ENCODE data around the gene SPTBN4.
"Not testable (repeated sequence)": the region's sequence is repeated elsewhere in the genome, so short reads cannot be mapped to it uniquely, and the experiment has no call there.

SPTBN4 gene

DNA sequence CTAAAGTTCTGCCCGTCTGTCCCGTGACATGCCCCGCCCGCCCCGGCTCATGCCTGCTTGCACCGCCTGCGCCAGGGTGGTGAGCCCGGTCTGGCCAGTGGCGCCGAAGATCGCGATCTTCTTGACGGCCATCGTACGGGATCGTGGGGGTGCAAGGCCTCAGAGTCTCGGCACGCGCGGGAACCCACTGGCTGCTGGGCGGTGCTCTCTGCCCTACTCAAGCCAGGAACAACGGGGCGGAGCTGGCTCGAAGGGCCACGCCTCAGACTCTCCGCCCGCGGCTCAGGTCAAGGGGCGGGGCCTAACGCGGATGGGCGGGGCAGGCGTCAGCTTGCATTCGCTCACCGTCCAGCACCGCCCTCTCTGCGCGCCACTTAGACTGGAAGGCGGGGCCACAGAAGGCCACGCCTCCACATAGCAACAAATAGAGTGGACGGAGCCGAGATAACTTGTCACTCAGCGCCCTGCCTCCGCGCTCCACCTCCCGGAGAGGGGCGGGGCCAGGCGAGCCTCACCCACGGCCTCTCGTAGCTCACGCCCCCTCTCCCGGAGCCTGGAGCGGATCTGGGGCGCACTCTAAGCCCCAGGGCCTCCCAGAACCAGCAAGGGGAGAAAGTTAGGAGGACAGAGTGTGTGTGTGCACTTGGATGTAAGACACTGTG, 1.1 kb upstream of the SPTBN4 start, which contains the start of gene BLVRB:
BLVRB (minus strand) TSS at position 189 of the 662 bp plus-strand sequence; CDS start at position 132, 57 bp downstream.
- peak; percentile 97 to 100 (median 98) for DNase-seq

- peak; percentile 57 to 76 (median 64) for DNase-seq
These were observed 399 bp upstream of the SPTBN4 start for GRCh38 chr19:40466219-40466984.

DNA sequence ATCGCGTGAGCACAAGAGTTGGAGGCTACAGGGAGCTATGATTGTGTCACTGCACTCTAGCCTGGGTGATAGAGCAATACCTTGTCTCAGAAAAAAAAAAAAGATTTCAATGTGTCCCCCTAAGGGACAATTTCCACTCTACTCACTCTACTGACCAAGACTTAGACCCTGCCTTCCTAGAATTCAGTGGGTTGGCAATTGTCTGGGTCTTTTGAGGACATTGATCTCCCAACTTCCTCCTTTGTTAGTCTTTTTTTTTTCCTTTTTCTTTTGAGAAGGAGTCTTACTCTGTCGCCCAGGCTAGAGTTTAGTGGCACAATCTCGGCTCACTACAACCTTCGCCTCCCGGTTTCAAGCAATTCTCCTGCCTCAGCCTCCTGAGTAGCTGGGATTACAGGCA, 2.2 kb downstream of the SPTBN4 start:
- no peak for DNase-seq

DNA sequence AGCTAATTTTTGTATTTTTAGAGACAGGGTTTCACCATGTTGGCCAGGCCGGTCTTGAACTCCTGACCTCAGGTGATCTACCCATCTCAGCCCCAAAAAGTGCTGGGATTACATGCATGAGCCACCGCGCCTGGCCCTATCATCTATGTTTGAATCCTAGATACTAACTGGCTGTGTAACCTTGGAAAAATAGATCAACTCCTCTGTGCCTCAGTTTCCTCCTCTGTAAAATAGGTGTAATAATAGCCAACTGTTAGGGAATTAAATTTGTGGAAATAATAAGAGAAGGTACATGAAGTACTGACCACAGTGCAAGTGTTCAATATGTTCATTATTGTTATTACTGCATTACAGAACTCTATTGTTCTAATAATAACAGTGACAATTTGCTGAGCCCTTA, 4.3 kb downstream of the SPTBN4 start:
- DNase-seq = no peak

DNA sequence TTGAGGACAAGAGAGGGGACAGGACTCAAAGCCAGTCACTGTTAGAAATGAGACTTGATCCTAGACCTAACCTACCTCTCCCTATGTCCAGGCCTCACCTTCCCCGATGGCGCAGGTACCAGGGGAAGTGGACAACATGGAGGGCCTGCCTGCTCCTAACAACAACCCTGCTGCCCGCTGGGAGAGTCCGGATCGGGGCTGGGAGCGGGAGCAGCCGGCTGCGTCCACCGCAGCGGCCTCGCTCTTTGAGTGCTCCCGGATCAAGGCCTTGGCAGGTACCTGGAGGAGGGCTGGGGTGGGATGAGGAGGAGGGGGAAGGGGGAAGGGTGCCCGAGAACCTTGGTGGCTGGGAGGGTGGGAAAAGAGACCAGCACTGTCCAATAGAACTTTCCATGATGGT, 5.7 kb downstream of the SPTBN4 start:
- DNase-seq = no peak

DNA sequence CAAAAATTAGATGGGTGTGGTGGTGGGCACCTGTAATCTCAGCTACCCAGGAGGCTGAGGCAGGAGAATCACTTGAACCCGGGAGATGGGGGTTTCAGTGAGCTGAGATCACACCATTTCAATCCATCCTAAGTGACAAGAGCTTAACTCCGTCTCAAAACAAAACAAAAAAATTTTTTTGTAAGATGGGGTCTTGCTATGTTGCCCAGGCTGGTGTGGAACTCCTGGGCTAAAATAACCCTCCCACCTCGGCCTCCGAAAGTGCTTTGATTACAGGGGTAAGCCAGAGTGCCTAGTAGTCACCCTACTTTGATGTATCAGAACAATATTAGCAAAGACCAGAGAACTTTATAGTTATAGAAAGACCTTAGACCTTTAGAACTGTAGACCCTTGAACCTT, 7.9 kb downstream of the SPTBN4 start:
- DNase-seq = no peak

- DNase-seq = not testable (repeated sequence)
These were observed 9.3 kb downstream of the SPTBN4 start for GRCh38 chr19:40475878-40476644.

- DNase-seq = no peak
These were observed 19.2 kb downstream of the SPTBN4 start for GRCh38 chr19:40486017-40486416.

GRCh38 chr19:40489882-40490230, 23.1 kb downstream of the SPTBN4 start:
- DNase-seq = no peak

DNA sequence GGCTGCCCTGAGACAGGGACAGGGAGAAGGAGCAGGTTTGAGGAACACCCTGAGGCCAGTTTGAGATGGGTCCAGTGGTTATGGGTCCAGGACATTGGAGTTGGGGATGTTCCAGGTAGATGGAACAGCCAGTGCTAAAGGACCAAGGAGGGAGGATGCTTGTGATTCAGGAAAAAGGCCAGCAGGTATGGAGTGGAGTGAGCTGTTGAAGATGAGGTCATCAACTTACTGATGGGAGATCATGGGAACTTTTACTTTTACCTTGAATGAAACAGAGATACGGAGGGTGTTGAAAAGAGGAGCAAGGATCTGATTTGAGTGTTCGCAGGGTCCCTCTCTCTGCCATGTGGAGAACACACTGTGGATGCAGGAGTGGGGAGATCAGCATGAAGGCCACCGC, 25.5 kb downstream of the SPTBN4 start:
- DNase-seq = no peak

DNA sequence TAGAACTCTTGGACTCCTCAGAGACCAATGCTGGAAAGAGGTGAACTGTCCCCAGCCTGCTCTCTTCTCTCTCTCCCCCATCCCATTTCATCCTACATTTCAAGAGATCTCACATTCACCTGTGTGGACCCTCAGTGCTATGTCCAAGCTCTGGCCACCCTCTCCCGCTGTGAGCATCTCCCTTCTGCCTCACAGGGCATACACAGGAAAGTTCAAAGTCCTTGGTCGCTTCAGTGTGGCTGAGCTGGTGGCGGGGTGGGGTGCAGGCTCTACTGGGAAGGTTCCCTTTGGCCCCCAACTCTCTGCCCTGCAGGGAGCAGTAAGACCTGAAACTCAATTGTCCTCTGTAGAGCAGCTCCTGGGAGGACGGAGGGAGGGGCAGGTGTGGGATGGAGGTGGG, 27.0 kb downstream of the SPTBN4 start:
- no peak for DNase-seq

GRCh38 chr19:40494191-40494838, 27.5 kb downstream of the SPTBN4 start:
- DNase-seq = no peak

DNA sequence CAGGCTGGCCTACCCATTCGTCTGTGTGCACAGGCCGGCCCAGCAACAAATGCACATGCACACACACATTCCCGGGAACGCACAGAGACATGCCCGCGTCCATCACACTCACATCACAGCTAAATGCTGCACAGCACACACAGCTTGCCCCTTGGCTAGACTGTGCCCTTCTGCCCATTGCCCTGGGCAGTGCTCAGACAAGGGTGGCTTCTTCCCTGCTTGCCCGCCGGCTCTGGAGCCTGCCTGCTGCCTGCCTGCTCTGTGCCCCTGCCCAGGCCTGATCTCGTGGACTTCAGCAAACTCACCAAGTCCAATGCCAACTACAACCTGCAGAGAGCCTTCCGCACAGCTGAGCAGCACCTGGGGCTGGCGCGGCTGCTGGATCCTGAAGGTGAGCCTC, 30.4 kb downstream of the SPTBN4 start:
- no peak for DNase-seq

DNA sequence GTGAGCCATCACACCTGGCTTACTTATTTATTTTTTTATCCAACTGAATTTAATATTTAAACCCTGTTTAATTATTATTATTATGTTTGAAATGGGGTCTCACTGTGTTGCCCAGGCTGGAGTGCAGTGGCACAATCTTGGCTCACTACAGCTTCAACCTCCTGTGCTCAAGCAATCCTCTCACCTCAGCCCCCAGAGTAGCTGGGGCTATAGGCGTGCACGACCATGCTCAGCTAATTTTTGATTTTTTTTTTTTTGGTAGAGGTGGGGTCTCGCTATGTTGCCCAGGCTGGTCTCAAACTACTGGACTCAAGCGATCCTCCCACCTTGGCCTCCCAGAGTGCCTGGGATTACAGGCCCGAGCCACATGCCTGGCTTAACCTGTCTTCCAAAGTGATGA, 32.5 kb downstream of the SPTBN4 start:
- DNase-seq = no peak

DNA sequence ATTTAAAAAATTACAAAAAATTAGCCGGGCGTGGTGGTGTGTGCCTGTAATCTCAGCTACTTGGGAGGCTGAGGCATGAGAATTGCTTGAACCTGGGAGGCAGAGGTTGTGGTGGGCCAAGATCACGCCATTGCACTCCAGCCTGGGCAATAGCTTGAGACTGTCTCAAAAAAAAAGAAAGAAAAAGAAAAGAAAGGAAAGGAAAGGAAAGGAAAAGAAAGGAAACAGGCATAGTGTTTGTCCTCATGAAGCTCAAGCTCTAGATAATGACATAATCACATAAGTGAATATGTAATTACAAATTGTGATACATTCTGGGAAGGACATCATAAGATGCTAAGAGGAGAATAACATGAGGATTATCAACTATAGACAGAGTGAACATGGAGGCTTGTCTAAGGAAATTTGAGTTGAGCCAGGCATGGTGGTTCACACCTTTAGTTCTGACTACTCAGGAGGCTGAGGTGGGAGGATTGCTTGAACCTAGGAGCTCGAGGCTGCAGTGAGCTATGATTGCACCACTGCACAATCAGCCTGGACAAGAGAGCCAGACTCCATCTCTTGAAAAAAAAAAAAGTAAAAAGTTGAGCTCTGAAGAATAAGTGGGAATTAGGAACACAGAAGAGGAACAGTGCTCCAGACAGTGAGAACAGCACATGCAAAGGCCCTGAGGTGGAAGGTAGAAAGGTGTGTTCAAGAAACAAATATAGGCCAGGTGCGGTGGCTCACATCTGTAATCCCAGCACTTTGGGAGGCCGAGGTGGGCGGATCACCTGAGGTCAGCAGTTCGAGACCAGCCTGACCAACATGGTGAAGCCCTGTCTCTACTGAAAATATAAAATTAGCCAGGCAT, 34.1 kb downstream of the SPTBN4 start:
- DNase-seq = not testable (repeated sequence)

DNA sequence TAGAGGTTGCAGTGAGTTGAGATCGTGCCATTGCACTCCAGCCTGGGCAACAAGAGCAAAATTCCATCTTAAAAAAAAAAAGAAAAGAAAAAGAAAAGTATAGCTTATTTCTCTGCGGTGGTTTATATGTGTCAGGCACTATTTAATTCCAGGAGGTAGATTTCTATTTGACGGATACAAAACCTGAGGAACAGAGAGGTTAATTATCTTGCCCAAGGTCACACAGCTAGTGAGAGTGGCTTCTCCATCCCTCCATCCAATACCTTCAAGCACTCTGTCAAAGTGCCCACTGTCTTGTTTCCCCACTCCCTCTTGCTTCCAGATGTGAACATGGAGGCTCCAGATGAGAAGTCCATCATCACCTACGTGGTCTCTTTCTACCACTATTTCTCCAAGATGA, 34.8 kb downstream of the SPTBN4 start:
- DNase-seq = no peak

- no peak for DNase-seq
These were observed 35.3 kb downstream of the SPTBN4 start for GRCh38 chr19:40502081-40502480.

DNA sequence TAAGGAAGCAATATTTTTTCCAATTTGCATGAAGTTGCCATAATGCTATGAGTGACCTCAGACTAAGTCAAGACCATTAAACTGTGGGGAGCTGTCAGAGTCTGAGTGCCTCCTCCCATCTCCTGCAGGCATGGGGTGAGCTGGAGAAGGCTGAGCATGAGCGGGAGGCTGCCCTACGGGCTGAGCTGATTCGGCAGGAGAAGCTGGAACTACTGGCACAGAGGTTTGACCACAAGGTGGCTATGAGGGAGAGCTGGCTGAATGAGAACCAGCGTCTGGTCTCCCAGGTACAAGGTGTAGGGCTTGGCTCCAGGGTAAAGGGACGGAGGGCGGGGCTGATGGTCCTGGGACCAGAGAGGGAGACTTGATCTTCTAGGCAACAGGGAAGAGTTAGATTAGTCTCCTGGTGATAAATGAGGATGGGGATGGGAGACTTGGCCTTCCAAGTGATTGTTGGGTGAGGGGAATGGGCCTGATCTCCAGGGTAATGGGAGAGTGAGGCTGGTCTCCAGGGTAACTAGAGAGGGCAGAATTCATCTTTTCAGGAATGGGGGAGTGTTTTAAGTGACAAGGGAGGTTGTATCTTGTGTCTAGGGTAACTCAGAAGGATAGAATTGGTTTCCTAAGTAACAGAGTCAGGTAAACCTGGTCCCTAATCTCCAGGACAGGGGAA, 36.0 kb downstream of the SPTBN4 start:
- no peak for DNase-seq

- no peak for DNase-seq
These were observed 36.5 kb downstream of the SPTBN4 start for GRCh38 chr19:40503320-40503695.

- no peak for DNase-seq
These were observed 39.3 kb downstream of the SPTBN4 start for GRCh38 chr19:40506099-40506498.

GRCh38 chr19:40507892-40508291, 41.1 kb downstream of the SPTBN4 start:
- DNase-seq = no peak

Measured in activated naive CD4-positive, alpha-beta T cell (primary cell).